ENCODE measurements around the gene KLF3. TPM values are rescaled to one million over a fixed set of nuclear protein-coding genes. Genes with fewer than 3 reads are reported as not detected.

The KLF3 gene
- total and polyA plus RNA-seq, 2 donors from 2014 or later = 9.3 to 87.7 TPM

GRCh38 chr4:38693569-38693968 lies 29.6 kb downstream of the KLF3 start:
- intact Hi-C loops (cut with DNase I) = no loop called here
- Histone ChIP-seq H3K4me1 (ENCODE audit: control insufficient read depth in 2 of 3, insufficient read depth in 2 of 3, low read depth in 1 of 3, low read length in 3 of 3) (no peaks in the 10 kb centered on the region), H3K4me3 (ENCODE audit: low read length in 3 of 3) (no peak overlapping the region), H3K27me3 (ENCODE audit: control insufficient read depth, insufficient read depth, low read length) (no peaks in the 10 kb centered on the region), H3K27ac (ENCODE audit: low read depth in 2 of 2, low read length in 2 of 2) (no peak overlapping the region), H3K9ac (ENCODE audit: low read length in 3 of 3) (no peak overlapping the region), H3K36me3 (ENCODE audit: control insufficient read depth in 2 of 3, insufficient read depth in 3 of 3, low read length in 3 of 3) (peaks cover 26 to 78% (median 57%) of the 10 kb centered on the region in 3 donors), H3K9me3 (ENCODE audit: control insufficient read depth in 2 of 3, insufficient read depth in 1 of 3, low read length in 3 of 3) (no peaks in the 10 kb centered on the region)
- DNase-seq = no peak
- no peak for TF ChIP-seq CTCF (IDR thresholded peaks at IDR 0.05; ENCODE audit: borderline replicate concordance, extremely low read depth, insufficient read depth)
- no peak for FAIRE-seq

DNA sequence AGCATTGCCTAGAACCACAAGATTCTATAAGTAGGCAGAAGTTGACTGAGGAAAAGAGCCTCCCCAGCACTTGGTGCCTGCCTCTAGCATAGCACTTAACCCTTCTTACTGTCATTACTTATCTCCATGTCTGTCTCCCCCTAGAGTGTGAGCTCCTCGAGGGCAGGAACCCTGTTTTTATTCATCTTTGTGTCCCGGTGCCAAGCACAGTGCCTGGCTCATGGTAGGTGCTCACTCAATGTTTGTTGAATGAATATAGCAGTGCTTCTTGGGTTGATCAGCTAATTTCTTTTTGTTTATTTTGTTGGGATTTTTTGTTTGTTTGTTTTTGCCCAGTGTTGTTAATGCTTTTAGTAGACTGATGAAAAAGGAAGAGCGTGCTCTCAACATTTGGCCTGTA lies 30.3 kb downstream of the KLF3 start:
- no peak overlapping the region for H3K27ac ChIP-seq (ENCODE audit: low read depth in 2 of 2, low read length in 2 of 2)
- intact Hi-C loops (cut with DNase I) = no loop called here
- H3K4me3 ChIP-seq (ENCODE audit: low read length in 3 of 3) = no peak overlapping the region
- no peak for FAIRE-seq
- no peaks in the 10 kb centered on the region for H3K9me3 ChIP-seq (ENCODE audit: control insufficient read depth in 2 of 3, insufficient read depth in 1 of 3, low read length in 3 of 3)
- H3K36me3 ChIP-seq (ENCODE audit: control insufficient read depth in 2 of 3, insufficient read depth in 3 of 3, low read length in 3 of 3) = peaks cover 22 to 70% (median 49%) of the 10 kb centered on the region in 3 donors
- DNase-seq = no peak
- no peak for TF ChIP-seq CTCF (IDR thresholded peaks at IDR 0.05; ENCODE audit: borderline replicate concordance, extremely low read depth, insufficient read depth)
- no peak overlapping the region for H3K9ac ChIP-seq (ENCODE audit: low read length in 3 of 3)
- H3K4me1 ChIP-seq (ENCODE audit: control insufficient read depth in 2 of 3, insufficient read depth in 2 of 3, low read depth in 1 of 3, low read length in 3 of 3) = no peaks in the 10 kb centered on the region
- H3K27me3 ChIP-seq (ENCODE audit: control insufficient read depth, insufficient read depth, low read length) = no peaks in the 10 kb centered on the region

GRCh38 chr4:38695809-38696208 lies 31.8 kb downstream of the KLF3 start:
- no peak overlapping the region for H3K9ac ChIP-seq (ENCODE audit: low read length in 3 of 3)
- H3K4me3 ChIP-seq (ENCODE audit: low read length in 3 of 3) = no peak overlapping the region
- H3K9me3 ChIP-seq (ENCODE audit: control insufficient read depth in 2 of 3, insufficient read depth in 1 of 3, low read length in 3 of 3) = no peaks in the 10 kb centered on the region
- FAIRE-seq (no peak), DNase-seq (no peak)
- no peak for TF ChIP-seq CTCF (IDR thresholded peaks at IDR 0.05; ENCODE audit: borderline replicate concordance, extremely low read depth, insufficient read depth)
- no peaks in the 10 kb centered on the region for H3K4me1 ChIP-seq (ENCODE audit: control insufficient read depth in 2 of 3, insufficient read depth in 2 of 3, low read depth in 1 of 3, low read length in 3 of 3)
- peaks cover 19 to 55% (median 37%) of the 10 kb centered on the region in 3 donors for H3K36me3 ChIP-seq (ENCODE audit: control insufficient read depth in 2 of 3, insufficient read depth in 3 of 3, low read length in 3 of 3)
- no peaks in the 10 kb centered on the region for H3K27me3 ChIP-seq (ENCODE audit: control insufficient read depth, insufficient read depth, low read length)
- intact Hi-C loops (cut with DNase I) = no loop called here
- H3K27ac ChIP-seq (ENCODE audit: low read depth in 2 of 2, low read length in 2 of 2) = no peak overlapping the region

DNA sequence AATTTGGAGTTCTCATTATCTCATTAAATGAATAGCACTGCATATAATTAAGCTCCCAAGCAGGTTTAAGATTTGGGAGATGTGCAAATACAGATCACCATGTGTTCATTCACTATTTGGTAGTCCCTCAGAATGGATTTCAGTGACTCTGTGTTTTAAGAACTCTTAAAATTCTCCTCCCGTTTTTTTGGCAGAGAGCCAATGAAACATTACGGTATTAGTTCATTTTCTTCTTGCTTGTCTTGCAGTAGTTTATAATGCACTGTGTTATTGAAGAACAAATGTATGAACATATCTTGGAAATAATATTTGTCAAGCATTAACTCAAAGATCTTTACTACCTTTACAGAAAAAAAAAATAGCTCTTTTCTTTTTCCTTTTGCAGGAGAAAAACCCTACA lies 32.7 kb downstream of the KLF3 start:
- Histone ChIP-seq H3K36me3 (ENCODE audit: control insufficient read depth in 2 of 3, insufficient read depth in 3 of 3, low read length in 3 of 3) (peaks cover 15 to 51% (median 36%) of the 10 kb centered on the region in 3 donors), H3K27ac (ENCODE audit: low read depth in 2 of 2, low read length in 2 of 2) (no peak overlapping the region), H3K4me1 (ENCODE audit: control insufficient read depth in 2 of 3, insufficient read depth in 2 of 3, low read depth in 1 of 3, low read length in 3 of 3) (no peaks in the 10 kb centered on the region), H3K27me3 (ENCODE audit: control insufficient read depth, insufficient read depth, low read length) (no peaks in the 10 kb centered on the region), H3K9me3 (ENCODE audit: control insufficient read depth in 2 of 3, insufficient read depth in 1 of 3, low read length in 3 of 3) (no peaks in the 10 kb centered on the region), H3K9ac (ENCODE audit: low read length in 3 of 3) (no peak overlapping the region), H3K4me3 (ENCODE audit: low read length in 3 of 3) (no peak overlapping the region)
- TF ChIP-seq CTCF (IDR thresholded peaks at IDR 0.05; ENCODE audit: borderline replicate concordance, extremely low read depth, insufficient read depth) = no peak
- no peak for FAIRE-seq
- DNase-seq = no peak
- intact Hi-C loops (cut with DNase I) = no loop called here

Measured in kidney (tissue), 14 donors.